ENCODE data around the gene OPCML. TPM values are rescaled to one million over a fixed set of nuclear protein-coding genes. Genes with fewer than 3 reads are reported as not detected.

Gene OPCML
- total and polyA plus RNA-seq, 2 experiments from 2014 or later = 1.2 to 4.4 TPM

GRCh38 chr11:132972565-132972964 is 559.7 kb downstream of the OPCML start (continued):
- TF ChIP-seq, protein P1, sequence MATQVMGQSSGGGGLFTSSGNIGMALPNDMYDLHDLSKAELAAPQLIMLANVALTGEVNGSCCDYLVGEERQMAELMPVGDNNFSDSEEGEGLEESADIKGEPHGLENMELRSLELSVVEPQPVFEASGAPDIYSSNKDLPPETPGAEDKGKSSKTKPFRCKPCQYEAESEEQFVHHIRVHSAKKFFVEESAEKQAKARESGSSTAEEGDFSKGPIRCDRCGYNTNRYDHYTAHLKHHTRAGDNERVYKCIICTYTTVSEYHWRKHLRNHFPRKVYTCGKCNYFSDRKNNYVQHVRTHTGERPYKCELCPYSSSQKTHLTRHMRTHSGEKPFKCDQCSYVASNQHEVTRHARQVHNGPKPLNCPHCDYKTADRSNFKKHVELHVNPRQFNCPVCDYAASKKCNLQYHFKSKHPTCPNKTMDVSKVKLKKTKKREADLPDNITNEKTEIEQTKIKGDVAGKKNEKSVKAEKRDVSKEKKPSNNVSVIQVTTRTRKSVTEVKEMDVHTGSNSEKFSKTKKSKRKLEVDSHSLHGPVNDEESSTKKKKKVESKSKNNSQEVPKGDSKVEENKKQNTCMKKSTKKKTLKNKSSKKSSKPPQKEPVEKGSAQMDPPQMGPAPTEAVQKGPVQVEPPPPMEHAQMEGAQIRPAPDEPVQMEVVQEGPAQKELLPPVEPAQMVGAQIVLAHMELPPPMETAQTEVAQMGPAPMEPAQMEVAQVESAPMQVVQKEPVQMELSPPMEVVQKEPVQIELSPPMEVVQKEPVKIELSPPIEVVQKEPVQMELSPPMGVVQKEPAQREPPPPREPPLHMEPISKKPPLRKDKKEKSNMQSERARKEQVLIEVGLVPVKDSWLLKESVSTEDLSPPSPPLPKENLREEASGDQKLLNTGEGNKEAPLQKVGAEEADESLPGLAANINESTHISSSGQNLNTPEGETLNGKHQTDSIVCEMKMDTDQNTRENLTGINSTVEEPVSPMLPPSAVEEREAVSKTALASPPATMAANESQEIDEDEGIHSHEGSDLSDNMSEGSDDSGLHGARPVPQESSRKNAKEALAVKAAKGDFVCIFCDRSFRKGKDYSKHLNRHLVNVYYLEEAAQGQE (IDR thresholded peaks at IDR 0.05; ENCODE audit: unreplicated experiment) = no peak
- no peak for TF ChIP-seq EZH2phosphoT487 (IDR thresholded peaks at IDR 0.05; ENCODE audit: unreplicated experiment)
- no peak for TF ChIP-seq NANOG (IDR thresholded peaks at IDR 0.05; ENCODE audit: borderline replicate concordance)
- TF ChIP-seq ZNF114 (CRISPR knock-in tag; IDR thresholded peaks at IDR 0.05) = no peak

DNA sequence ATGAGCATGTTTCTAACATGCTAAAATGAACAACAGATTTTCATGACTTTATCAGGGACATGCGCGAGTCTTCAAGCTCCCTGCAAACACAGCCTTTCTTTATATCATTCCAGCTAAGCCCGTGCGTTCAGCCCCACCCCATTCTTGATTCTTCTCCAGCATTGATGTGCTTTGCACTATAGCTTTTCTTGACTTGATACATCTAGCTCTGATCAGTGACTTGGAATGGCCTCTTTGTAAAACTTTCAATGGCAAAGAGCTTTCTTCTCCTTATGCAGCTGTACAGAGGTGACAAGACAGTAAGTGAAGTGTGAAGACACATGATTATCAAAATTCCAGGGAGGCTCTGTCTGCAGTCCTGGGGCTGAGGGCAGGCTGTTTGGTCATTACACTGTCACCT is 561.0 kb downstream of the OPCML start:
- no peak for DNase-seq (ENCODE audit: low spot score)
- Histone ChIP-seq H4K20me1 (replicated peaks; ENCODE audit: insufficient read depth) (no peaks in the 10 kb centered on the region), H3K27ac (ENCODE audit: low read depth) (no peak overlapping the region), H2AFZ (no peak overlapping the region), H3F3A (replicated peaks; ENCODE audit: low read depth) (no peaks in the 10 kb centered on the region), H3K36me3 (ENCODE audit: insufficient read depth) (no peaks in the 10 kb centered on the region), H3K79me2 (replicated peaks; ENCODE audit: insufficient read depth) (no peaks in the 10 kb centered on the region), H3K4me1 (ENCODE audit: insufficient read depth) (no peaks in the 10 kb centered on the region), H3K4me2 (no peak overlapping the region), H3K9me2 (ENCODE audit: insufficient read depth) (peaks cover 7% of the 10 kb centered on the region; the same call in 1 of the 2 replicates), H3K4me3 (no peak overlapping the region), H3K27me3 (ENCODE audit: insufficient read depth) (no peaks in the 10 kb centered on the region)
- Mint-ChIP-seq H3K27me3 (ENCODE audit: insufficient read depth, low read depth, poor library complexity) (no peaks in the 10 kb centered on the region), H3K4me1 (peaks cover 2% of the 10 kb centered on the region), H3K36me3 (ENCODE audit: low read depth) (no peaks in the 10 kb centered on the region), H3K4me3 (no peak overlapping the region), H3K27ac (no peak overlapping the region), H3K9me3 (no peaks in the 10 kb centered on the region)
- ATAC-seq = no peak
- TF ChIP-seq, protein P2, sequence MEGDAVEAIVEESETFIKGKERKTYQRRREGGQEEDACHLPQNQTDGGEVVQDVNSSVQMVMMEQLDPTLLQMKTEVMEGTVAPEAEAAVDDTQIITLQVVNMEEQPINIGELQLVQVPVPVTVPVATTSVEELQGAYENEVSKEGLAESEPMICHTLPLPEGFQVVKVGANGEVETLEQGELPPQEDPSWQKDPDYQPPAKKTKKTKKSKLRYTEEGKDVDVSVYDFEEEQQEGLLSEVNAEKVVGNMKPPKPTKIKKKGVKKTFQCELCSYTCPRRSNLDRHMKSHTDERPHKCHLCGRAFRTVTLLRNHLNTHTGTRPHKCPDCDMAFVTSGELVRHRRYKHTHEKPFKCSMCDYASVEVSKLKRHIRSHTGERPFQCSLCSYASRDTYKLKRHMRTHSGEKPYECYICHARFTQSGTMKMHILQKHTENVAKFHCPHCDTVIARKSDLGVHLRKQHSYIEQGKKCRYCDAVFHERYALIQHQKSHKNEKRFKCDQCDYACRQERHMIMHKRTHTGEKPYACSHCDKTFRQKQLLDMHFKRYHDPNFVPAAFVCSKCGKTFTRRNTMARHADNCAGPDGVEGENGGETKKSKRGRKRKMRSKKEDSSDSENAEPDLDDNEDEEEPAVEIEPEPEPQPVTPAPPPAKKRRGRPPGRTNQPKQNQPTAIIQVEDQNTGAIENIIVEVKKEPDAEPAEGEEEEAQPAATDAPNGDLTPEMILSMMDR (conservative IDR thresholded peaks at IDR 0.05; ENCODE audit: low read depth in 2 of 2) = no peak

- Histone ChIP-seq H3K9me2 (ENCODE audit: insufficient read depth) (peaks cover 7% of the 10 kb centered on the region; the same call in 1 of the 2 replicates), H3K4me1 (ENCODE audit: insufficient read depth) (no peaks in the 10 kb centered on the region), H4K20me1 (replicated peaks; ENCODE audit: insufficient read depth) (no peaks in the 10 kb centered on the region), H2AFZ (no peak overlapping the region), H3K36me3 (ENCODE audit: insufficient read depth) (no peaks in the 10 kb centered on the region), H3F3A (replicated peaks; ENCODE audit: low read depth) (no peaks in the 10 kb centered on the region), H3K27ac (ENCODE audit: low read depth) (no peak overlapping the region), H3K4me2 (no peak overlapping the region), H3K27me3 (ENCODE audit: insufficient read depth) (no peaks in the 10 kb centered on the region), H3K4me3 (no peak overlapping the region), H3K79me2 (replicated peaks; ENCODE audit: insufficient read depth) (no peaks in the 10 kb centered on the region)
- Mint-ChIP-seq H3K9me3 (no peaks in the 10 kb centered on the region), H3K36me3 (ENCODE audit: low read depth) (no peaks in the 10 kb centered on the region), H3K4me1 (peaks cover 2% of the 10 kb centered on the region), H3K27ac (no peak overlapping the region), H3K4me3 (no peak overlapping the region), H3K27me3 (ENCODE audit: insufficient read depth, low read depth, poor library complexity) (peaks cover 2% of the 10 kb centered on the region)
- DNase-seq (ENCODE audit: low spot score) (no peak), ATAC-seq (no peak)
- no peak for TF ChIP-seq NANOG (IDR thresholded peaks at IDR 0.05; ENCODE audit: borderline replicate concordance)
- TF ChIP-seq, protein P3, sequence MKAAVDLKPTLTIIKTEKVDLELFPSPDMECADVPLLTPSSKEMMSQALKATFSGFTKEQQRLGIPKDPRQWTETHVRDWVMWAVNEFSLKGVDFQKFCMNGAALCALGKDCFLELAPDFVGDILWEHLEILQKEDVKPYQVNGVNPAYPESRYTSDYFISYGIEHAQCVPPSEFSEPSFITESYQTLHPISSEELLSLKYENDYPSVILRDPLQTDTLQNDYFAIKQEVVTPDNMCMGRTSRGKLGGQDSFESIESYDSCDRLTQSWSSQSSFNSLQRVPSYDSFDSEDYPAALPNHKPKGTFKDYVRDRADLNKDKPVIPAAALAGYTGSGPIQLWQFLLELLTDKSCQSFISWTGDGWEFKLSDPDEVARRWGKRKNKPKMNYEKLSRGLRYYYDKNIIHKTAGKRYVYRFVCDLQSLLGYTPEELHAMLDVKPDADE (IDR thresholded peaks at IDR 0.05) = no peak
- no peak for TF ChIP-seq EZH2 (IDR thresholded peaks at IDR 0.05; ENCODE audit: low read depth, unreplicated experiment)
- TF ChIP-seq POLR2AphosphoS5 (IDR thresholded peaks at IDR 0.05; ENCODE audit: low read depth) = no peak
- TF ChIP-seq CREB1 (CRISPR knock-in tag; IDR thresholded peaks at IDR 0.05; ENCODE audit: low read depth) = no peak
- TF ChIP-seq ZNF114 (CRISPR knock-in tag; IDR thresholded peaks at IDR 0.05) = no peak
- TF ChIP-seq, protein P2 (conservative IDR thresholded peaks at IDR 0.05; ENCODE audit: low read depth in 2 of 2) = no peak
Measured at GRCh38 chr11:132969892-132970291, 562.4 kb downstream of the OPCML start.

All from GM23338 (cell line).